ENCODE data around the gene ENC1. TPM values are rescaled to one million over a fixed set of nuclear protein-coding genes. Genes with fewer than 3 reads are reported as not detected.
A peak's percentile ranks its signal among the peaks of the same experiment; 100 is the strongest.

Gene ENC1
- total and polyA plus RNA-seq, 10 of the 15 experiments (the other 5 are each of a cell fraction or from before 2014, with no cell fraction given): 8.2 to 55.5 (median 32.1) TPM

DNA sequence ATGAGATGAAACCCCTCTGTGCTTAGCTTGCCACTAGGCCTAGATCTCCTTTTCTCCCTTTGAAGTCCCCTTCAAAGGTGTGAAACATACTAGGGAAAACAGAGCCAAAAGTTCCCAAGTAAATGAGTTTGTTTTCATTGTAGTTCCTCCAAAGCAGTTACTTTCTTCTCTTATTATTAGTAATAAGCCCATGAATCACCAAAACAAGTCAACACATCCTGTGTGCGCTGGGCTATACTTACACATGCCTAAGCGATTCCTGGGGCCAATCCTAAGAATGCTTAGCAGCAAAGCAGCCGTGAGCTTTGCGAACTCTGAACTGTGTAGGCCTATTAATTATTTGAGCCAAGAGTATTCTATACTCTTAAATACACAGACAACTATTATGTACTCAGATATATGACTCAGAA is 7.6 kb downstream of the ENC1 start (continued):
- TF ChIP-seq ATF7 (IDR thresholded peaks at IDR 0.05; ENCODE audit: low read depth): no peak
- peak; percentile 63 for TF ChIP-seq NFIC (IDR thresholded peaks at IDR 0.05; ENCODE audit: low read depth, low read length)
- TF ChIP-seq, protein P1, sequence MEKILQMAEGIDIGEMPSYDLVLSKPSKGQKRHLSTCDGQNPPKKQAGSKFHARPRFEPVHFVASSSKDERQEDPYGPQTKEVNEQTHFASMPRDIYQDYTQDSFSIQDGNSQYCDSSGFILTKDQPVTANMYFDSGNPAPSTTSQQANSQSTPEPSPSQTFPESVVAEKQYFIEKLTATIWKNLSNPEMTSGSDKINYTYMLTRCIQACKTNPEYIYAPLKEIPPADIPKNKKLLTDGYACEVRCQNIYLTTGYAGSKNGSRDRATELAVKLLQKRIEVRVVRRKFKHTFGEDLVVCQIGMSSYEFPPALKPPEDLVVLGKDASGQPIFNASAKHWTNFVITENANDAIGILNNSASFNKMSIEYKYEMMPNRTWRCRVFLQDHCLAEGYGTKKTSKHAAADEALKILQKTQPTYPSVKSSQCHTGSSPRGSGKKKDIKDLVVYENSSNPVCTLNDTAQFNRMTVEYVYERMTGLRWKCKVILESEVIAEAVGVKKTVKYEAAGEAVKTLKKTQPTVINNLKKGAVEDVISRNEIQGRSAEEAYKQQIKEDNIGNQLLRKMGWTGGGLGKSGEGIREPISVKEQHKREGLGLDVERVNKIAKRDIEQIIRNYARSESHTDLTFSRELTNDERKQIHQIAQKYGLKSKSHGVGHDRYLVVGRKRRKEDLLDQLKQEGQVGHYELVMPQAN (conservative IDR thresholded peaks at IDR 0.05): no peak
- TF ChIP-seq PAX5 (IDR thresholded peaks at IDR 0.05; ENCODE audit: borderline replicate concordance, low read depth, low read length): no peak
- 0 out of 4 replicates have a peak, but pooled peaks of 1 of the 2 experiments have one; percentile 64 for TF ChIP-seq SRF (IDR thresholded peaks at IDR 0.05; ENCODE audit: low read depth in 2 of 2, low read length in 2 of 2)
- TF ChIP-seq SMAD5 (IDR thresholded peaks at IDR 0.05; ENCODE audit: low read depth): no peak
- TF ChIP-seq EED (IDR thresholded peaks at IDR 0.05; ENCODE audit: low read depth): peak; percentile 39; the same call in 1 of the 2 replicates
- no peak for TF ChIP-seq CREM (IDR thresholded peaks at IDR 0.05; ENCODE audit: low read depth)
- no peak for TF ChIP-seq KDM1A (IDR thresholded peaks at IDR 0.05; ENCODE audit: borderline replicate concordance)
- TF ChIP-seq, protein P2, sequence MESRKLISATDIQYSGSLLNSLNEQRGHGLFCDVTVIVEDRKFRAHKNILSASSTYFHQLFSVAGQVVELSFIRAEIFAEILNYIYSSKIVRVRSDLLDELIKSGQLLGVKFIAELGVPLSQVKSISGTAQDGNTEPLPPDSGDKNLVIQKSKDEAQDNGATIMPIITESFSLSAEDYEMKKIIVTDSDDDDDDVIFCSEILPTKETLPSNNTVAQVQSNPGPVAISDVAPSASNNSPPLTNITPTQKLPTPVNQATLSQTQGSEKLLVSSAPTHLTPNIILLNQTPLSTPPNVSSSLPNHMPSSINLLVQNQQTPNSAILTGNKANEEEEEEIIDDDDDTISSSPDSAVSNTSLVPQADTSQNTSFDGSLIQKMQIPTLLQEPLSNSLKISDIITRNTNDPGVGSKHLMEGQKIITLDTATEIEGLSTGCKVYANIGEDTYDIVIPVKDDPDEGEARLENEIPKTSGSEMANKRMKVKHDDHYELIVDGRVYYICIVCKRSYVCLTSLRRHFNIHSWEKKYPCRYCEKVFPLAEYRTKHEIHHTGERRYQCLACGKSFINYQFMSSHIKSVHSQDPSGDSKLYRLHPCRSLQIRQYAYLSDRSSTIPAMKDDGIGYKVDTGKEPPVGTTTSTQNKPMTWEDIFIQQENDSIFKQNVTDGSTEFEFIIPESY (IDR thresholded peaks at IDR 0.05): no peak
- TF ChIP-seq, protein P3, sequence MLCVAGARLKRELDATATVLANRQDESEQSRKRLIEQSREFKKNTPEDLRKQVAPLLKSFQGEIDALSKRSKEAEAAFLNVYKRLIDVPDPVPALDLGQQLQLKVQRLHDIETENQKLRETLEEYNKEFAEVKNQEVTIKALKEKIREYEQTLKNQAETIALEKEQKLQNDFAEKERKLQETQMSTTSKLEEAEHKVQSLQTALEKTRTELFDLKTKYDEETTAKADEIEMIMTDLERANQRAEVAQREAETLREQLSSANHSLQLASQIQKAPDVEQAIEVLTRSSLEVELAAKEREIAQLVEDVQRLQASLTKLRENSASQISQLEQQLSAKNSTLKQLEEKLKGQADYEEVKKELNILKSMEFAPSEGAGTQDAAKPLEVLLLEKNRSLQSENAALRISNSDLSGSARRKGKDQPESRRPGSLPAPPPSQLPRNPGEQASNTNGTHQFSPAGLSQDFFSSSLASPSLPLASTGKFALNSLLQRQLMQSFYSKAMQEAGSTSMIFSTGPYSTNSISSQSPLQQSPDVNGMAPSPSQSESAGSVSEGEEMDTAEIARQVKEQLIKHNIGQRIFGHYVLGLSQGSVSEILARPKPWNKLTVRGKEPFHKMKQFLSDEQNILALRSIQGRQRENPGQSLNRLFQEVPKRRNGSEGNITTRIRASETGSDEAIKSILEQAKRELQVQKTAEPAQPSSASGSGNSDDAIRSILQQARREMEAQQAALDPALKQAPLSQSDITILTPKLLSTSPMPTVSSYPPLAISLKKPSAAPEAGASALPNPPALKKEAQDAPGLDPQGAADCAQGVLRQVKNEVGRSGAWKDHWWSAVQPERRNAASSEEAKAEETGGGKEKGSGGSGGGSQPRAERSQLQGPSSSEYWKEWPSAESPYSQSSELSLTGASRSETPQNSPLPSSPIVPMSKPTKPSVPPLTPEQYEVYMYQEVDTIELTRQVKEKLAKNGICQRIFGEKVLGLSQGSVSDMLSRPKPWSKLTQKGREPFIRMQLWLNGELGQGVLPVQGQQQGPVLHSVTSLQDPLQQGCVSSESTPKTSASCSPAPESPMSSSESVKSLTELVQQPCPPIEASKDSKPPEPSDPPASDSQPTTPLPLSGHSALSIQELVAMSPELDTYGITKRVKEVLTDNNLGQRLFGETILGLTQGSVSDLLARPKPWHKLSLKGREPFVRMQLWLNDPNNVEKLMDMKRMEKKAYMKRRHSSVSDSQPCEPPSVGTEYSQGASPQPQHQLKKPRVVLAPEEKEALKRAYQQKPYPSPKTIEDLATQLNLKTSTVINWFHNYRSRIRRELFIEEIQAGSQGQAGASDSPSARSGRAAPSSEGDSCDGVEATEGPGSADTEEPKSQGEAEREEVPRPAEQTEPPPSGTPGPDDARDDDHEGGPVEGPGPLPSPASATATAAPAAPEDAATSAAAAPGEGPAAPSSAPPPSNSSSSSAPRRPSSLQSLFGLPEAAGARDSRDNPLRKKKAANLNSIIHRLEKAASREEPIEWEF (IDR thresholded peaks at IDR 0.05; ENCODE audit: insufficient replicate concordance, low read depth, low read length): peak; percentile 54
- TF ChIP-seq, protein P4, sequence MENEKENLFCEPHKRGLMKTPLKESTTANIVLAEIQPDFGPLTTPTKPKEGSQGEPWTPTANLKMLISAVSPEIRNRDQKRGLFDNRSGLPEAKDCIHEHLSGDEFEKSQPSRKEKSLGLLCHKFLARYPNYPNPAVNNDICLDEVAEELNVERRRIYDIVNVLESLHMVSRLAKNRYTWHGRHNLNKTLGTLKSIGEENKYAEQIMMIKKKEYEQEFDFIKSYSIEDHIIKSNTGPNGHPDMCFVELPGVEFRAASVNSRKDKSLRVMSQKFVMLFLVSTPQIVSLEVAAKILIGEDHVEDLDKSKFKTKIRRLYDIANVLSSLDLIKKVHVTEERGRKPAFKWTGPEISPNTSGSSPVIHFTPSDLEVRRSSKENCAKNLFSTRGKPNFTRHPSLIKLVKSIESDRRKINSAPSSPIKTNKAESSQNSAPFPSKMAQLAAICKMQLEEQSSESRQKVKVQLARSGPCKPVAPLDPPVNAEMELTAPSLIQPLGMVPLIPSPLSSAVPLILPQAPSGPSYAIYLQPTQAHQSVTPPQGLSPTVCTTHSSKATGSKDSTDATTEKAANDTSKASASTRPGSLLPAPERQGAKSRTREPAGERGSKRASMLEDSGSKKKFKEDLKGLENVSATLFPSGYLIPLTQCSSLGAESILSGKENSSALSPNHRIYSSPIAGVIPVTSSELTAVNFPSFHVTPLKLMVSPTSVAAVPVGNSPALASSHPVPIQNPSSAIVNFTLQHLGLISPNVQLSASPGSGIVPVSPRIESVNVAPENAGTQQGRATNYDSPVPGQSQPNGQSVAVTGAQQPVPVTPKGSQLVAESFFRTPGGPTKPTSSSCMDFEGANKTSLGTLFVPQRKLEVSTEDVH (IDR thresholded peaks at IDR 0.05; ENCODE audit: low read depth, partially characterized antibody): no peak
- no peak for TF ChIP-seq EGR1 (IDR thresholded peaks at IDR 0.05; ENCODE audit: borderline replicate concordance in 1 of 2, low read depth in 2 of 2, low read length in 2 of 2)
- no peak for TF ChIP-seq NFYA (IDR thresholded peaks at IDR 0.05; ENCODE audit: borderline replicate concordance, low read depth, low read length)
- TF ChIP-seq, protein P5, sequence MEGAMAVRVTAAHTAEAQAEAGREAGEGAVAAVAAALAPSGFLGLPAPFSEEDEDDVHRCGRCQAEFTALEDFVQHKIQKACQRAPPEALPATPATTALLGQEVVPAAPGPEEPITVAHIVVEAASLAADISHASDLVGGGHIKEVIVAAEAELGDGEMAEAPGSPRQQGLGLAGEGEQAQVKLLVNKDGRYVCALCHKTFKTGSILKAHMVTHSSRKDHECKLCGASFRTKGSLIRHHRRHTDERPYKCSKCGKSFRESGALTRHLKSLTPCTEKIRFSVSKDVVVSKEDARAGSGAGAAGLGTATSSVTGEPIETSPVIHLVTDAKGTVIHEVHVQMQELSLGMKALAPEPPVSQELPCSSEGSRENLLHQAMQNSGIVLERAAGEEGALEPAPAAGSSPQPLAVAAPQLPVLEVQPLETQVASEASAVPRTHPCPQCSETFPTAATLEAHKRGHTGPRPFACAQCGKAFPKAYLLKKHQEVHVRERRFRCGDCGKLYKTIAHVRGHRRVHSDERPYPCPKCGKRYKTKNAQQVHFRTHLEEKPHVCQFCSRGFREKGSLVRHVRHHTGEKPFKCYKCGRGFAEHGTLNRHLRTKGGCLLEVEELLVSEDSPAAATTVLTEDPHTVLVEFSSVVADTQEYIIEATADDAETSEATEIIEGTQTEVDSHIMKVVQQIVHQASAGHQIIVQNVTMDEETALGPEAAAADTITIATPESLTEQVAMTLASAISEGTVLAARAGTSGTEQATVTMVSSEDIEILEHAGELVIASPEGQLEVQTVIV (IDR thresholded peaks at IDR 0.05; ENCODE audit: borderline replicate concordance, partially characterized antibody): no peak
- TF ChIP-seq BCL11A (IDR thresholded peaks at IDR 0.05; ENCODE audit: low read depth, low read length): no peak

Measured in GM12878 (cell line).